ENCODE results near the gene OR1N2.
"Not testable (repeated sequence)": the region's sequence is repeated elsewhere in the genome, so short reads cannot be mapped to it uniquely, and the experiment has no call there.

Gene OR1N2, protein sequence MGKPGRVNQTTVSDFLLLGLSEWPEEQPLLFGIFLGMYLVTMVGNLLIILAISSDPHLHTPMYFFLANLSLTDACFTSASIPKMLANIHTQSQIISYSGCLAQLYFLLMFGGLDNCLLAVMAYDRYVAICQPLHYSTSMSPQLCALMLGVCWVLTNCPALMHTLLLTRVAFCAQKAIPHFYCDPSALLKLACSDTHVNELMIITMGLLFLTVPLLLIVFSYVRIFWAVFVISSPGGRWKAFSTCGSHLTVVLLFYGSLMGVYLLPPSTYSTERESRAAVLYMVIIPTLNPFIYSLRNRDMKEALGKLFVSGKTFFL

DNA sequence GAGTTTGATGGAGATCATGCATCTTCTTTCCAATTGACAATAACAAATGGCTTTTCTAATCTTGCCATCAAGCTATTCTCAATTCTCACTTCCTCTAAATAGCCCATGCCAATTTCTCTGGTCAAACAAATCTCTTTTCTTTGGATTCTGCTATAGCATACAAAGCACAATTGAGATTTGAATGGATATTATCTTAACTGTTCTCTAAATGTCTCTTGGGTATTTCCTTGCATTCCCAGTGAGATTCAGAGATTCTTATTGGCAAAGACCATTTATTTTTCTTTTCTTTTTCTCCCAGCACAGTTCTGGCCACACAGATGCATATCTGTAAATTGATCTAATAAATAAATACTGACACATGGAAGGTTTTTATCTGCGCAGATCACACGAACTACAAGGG lies at the start of gene OR1N2:
OR1N2 (plus strand) TSS at position 301 of the 400 bp plus-strand sequence. CDS start 100 bp downstream, outside the sequence.
- DNase-seq = no peak

DNA sequence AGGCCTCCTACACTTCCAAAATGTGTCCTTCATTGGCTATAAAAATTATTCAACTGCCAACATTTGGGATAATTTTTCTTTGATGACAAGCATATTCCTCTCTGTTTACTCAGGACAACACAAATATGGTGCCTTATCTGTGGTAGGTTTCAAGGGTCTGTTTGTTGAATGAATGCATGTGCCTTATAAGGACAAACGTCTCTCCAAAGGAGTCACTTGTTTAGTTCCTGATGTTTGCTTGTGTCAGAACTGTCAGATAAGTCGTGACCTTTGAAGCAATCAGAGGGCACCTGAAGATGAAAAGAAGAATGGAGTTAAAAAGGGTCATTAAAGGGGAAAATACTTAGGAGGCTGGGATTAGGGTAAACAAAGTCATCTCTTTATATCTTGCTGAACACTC lies 45.9 kb upstream of the OR1N2 start:
- DNase-seq = no peak

DNA sequence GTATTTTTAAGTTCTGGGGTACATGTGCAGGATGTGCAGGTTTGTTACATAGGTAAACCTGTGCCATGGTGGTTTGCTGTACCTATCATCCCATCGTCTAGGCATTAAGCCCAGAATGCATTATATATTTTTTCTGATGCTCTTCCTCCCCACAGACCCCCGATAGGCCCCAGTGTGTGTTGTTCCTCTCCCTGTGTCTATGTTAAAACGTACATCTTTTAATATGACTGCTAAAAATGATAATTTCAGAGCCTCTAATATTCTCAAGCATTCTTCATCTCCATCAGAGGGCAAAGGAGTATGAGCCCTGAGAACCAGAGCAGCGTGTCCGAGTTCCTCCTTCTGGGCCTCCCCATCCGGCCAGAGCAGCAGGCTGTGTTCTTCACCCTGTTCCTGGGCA lies 42.4 kb upstream of the OR1N2 start, which contains the start of gene OR1J2:
OR1J2 (plus strand) TSS at position 301 of the 400 bp plus-strand sequence; CDS start at position 301, 0 bp downstream.
- no peak for DNase-seq

DNA sequence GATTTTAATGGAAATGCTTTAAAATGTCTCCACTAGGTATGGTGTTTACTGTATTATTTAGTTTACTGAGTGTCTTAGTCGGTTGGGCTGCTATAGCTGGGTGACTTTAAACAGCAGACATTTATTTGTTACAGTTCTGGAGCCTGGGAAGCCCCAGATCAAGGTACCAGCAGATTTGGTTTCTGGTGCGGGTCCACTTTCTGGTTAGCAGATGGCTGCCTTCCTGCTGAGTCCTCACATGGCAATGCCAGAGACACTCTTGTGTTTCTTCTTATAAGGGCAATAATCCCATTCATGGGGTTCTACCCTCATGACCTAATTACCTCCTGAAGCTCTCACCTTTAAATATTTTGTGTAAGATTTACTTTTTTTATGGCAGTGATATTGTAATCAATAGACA lies 34.7 kb upstream of the OR1N2 start:
- DNase-seq = no peak

DNA sequence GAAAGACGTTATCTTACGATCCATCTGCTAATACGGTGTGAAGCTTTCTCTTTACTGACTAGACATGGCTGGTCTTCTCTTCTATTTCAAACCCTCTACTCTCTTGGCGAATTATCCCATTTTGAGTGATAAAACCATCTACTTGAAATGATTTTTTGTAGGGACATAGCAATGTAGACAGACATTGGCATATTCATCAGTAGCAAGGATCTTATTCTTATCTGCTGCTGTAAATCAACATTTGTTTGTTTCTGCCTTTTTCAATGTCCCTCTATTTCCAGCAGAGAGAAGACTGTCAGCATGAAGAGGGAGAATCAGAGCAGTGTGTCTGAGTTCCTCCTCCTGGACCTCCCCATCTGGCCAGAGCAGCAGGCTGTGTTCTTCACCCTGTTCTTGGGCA lies 34.1 kb upstream of the OR1N2 start, which contains the start of gene OR1J4:
OR1J4 (plus strand) TSS at position 301 of the 400 bp plus-strand sequence; CDS start at position 301, 0 bp downstream.
- DNase-seq = no peak

DNA sequence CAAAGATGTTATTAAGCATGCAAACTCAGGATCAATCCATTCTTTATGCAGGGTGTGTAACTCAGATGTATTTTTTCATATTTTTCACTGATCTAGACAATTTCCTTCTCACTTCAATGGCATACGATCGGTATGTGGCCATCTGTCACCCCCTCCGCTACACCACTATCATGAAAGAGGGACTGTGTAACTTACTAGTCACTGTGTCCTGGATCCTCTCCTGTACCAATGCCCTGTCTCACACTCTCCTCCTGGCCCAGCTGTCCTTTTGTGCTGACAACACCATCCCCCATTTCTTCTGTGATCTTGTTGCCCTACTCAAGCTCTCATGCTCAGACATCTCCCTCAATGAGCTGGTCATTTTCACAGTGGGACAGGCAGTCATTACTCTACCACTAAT lies 33.5 kb upstream of the OR1N2 start:
- DNase-seq = no peak

DNA sequence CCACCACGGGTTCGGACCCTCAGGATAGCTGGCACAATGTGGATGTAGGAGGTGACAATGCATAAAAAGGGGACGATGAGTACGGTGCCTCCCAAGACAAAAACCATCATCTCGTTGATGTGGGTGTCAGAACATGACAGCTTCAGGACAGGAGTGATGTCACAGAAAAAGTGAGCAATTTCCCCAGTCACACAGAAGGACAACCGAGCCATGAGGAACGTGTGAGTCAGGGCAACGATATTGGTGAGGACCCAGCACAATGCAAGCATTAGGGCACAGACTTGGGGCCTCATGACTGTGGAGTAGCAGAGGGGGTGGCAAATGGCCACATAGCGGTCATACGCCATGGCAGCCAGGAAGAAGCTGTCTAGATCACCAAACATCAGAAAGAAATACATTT lies 26.3 kb upstream of the OR1N2 start:
- no peak for DNase-seq

DNA sequence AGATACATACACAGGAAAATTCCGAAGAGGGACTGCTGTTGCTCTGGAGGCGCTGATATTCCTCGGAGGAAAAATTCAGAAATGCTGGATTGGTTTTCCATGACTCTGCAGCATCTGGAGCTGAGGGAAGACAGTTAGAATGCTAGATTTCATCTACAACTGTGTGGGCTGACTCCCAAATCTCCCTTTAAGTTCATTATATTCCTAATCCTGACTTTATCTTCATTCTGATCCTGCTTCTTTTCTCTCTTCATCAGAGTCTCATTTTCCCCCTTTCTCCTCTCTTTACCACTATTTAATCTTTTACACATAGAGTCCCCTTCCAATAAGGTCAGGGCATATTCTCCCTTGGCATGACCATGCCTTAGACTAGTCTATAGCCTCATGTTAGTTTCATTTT lies 25.7 kb upstream of the OR1N2 start, which contains the start of gene OR1N1:
OR1N1 (minus strand) TSS at position 101 of the 400 bp plus-strand sequence; CDS start at position 101, 0 bp downstream.
- DNase-seq = no peak

DNA sequence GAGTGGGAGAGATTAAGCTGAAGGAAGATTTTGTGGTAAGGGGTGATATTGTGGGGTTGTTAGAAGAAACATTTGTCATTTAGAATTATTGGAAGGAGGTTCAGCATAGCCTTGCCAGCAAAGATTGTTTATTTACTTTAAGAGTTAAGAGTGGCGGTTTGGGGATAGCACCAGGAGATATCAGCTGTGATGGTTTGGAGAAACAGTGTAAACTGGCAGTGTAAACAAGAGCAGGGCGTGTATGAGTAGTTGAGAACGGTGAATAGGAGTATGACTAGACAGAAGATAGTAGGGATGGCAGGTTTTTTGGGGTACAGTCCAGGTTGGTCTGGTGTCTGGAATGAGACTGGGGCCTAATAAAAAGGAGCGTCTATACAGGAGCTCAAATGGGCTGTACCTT lies 21.8 kb upstream of the OR1N2 start:
- not testable (repeated sequence) for DNase-seq

DNA sequence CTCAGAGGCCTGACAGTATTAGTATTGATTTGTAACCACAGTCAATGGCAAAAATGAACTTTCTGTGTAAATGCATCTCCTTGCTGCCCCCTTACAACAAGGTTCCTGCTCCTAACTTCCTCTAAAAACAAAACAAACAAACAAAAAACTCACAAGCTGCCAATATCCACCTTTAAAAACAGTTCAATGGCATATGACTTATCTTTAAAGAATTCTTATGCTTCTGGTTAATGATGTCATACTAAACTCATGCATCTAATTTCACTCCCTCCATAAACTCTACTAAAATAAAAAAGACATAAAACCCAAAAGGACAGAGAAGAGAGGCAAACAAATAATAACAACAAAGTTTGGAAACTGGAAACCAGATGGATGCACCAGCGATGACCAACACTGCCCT lies 16.8 kb upstream of the OR1N2 start:
- no peak for DNase-seq

DNA sequence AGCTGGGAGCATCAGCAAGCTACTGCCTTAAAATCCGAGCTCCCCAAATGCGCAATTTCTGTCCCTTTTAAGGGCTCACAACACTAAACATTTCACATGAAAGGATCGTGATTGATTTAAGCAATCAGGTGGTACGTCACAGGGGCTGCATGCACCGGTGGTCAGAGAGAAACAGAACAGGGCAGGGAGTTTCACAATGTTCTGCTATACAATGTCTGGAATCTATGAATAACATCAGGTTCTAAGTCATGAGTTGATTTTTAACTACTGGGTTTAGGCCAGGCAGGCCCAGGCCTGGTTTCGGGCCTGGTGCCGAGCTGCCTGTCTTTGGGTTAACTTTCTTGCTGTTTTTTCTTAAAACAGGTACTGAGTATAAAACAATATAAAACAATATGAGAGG lies 15.8 kb upstream of the OR1N2 start:
- DNase-seq = not testable (repeated sequence)

DNA sequence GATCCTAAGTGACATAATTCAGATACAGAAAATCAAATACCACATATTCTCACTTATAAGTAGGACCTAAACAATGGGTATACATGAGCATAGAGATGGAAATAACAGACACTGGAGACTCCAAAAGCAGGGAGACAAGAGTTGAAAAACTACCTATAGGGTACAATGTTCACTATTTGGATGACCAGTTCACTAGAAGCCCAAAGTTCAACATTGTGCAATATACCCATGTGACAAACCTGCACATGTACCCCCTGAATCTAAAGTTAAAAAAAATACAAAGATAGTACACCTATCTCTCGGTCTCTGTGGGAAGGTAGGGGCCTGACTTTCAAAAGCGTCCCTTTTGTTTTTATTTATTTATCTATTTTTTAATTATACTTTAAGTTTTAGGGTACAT lies 14.2 kb upstream of the OR1N2 start:
- DNase-seq = no peak

DNA sequence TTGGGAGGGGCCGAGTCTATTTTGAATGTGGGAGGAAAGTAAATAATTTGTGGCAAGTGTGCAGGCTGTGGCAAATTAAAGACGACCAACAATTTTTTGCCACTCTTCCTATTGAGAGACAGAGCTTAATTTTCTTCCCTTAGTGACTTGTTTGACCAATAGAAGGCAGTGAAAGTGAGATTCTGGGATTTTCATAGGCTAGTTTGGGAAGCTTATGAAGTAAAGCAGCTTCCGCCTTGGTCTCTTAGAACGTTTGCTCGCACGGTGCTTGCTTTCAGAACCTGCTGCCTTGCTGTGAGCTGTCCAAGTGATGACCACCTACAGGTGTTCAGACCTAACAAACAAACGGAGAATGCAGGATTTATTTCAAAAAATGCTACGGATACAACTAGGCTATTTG lies 6.7 kb upstream of the OR1N2 start:
- DNase-seq = no peak

DNA sequence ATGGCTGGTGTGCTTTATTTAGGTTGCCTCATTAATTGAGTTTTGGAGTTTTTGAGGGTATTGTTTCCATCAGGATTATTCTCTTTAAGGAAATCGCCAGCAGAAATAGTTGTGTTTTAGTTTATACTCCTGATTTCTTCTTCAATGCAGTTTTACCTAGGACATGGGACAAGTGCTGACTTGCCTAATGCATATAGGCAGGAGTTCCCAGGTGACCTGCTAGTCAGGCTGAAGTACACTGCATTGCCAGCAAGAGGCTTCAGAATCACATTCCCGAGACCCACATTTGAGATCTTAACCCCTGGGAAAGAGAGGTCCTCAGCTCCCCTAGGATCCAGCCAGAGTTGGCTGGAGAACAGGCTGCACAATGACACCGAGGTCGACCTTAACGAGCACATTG lies 1.5 kb upstream of the OR1N2 start:
- DNase-seq = no peak

DNA sequence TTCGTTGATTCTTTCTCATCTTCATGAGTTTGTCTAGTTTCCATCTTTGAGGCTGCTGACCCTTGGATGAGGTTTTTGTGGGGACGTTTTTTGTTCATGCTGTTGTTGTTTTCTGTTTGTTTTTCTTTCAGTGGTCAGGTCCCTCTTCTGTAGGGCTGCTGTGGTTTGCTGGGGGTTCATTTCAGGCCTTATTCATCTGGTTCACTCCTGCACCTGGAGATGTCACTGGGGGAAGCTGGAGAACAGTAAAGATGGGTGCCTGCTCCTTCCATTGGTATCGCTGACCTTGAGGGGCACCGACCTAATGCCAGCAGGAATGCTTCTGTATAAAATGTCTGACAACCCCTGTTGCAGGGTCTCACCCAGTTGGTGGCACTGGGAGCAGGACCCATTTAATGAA lies 8.5 kb downstream of the OR1N2 start:
- DNase-seq = no peak

DNA sequence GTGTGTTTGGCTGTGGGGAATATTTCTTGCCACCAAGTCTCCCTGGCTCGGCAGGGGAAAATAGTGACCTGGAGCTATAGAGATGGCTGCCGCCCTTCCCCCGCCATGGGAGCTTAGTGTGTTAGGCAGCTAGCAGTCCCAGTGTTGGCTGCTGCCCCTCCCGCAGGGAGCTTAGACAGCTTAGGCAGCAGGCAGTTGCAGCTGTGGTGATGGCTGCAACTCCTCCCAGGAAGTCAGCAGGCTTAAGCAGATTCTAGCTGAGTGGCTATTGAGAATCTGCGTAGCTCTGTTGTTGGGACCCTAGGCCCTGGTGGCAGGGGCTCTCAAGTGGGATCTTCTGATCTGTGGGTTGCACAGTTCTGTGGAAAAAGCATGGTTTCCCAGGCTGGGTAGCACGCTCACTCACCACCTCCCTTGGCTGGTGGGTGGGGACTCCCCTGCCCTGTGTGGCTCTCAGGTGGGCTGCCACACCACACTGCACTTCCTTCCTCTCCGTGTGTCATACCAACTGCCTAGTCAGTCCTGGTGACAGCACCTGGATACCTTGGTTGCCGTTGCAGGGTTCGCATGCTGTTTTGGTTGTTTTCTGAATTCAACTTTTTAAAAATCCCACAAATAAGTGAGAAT lies 9.3 kb downstream of the OR1N2 start:
- no peak for DNase-seq

DNA sequence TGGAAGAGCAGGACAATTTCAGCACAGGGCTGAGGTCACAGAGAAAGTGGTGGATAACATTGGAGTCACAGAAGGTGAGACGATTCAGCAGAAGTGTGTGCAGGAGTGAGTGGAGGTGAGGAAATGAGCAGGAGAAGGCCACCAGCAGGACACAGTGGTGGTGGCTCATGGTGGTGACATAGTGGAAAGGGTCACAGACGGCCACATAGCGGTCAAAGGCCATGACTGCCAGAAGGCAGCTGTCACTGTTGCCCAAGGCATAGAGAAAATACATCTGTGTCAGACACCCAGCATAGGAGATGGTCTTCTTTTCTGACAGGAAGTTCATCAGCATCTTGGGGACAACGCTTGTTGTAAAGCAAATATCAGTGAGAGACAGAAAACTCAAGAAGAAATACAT lies 15.0 kb downstream of the OR1N2 start:
- DNase-seq = no peak

DNA sequence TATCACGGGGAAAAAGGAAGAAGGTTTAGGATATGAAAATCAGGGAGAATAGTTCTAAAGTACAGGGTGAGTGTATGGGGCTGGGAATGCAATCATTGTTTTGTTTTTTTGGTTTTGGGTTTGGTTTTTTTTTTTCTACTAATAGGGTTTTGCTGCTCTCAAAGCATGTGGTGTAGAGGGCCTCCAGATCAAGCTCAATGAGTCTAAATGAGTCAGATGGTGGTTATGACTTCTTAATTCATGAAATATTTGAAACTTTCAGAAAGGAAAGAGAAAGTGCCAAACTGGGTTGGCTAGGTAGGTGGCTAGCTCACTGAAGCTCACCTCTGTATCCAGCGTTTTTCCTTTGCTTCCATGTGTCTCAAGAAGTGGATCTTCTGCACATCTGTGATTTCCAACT lies 19.5 kb downstream of the OR1N2 start:
- DNase-seq = no peak

DNA sequence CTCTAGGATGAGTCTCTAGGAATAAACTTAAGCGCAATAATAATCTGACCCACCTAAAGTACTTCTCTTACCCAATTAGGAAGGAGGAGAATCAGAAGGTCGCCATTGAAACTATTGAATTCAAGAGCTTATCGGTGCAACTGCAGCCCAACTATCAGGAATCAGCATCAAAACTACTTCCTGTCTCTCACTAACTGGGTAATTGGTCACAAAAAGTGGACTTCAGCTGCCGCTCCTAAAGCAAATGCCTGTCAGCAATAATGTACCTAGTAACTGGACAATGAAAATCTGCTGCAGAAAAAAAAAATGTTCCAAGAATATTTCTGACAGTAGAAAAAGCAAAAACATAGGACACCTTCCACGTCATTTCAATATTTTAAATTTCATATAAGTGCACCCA lies 27.0 kb downstream of the OR1N2 start:
- DNase-seq = no peak

DNA sequence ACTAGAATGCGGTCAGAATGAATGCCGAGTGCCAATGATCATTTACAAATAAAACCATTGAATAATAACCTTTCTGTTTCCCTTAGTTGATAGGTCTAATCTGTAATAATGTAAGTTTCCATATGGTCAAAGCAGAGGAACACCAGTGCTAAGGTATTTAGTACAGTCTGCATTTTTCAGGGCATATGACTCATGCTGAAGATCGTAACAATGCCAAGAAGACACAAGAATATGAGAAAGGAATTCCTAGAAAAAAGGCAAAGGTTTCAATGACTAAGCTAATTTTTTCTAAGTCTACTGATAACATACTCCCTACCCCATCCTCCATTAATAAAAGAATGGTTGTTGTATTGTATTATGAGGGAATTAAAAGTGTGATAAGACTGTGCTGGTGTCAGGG lies 27.4 kb downstream of the OR1N2 start:
- DNase-seq = no peak

DNA sequence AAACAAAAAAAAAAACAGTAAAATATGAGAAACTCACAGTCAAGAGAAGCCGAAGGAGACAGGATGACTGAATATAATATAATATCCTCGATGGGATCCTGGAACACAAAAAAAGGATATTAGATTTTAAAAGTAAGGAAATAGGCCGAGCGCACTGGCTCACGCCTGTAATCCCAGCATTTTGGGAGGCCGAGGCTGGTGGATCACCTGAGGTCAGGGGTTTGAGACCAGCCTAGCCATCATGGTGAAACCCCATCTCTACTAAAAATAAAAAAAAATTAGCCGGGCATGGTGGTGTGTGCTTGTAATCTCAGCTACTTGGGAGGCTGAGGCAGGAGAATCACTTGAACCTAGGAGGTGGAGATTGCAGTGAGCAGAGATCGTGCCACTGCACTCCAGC lies 30.4 kb downstream of the OR1N2 start, which contains the start of gene OR1L8:
OR1L8 (minus strand) TSS at position 101 of the 400 bp plus-strand sequence. CDS start 14,907 bp downstream, outside the sequence.
- not testable (repeated sequence) for DNase-seq

Measured in hypothalamus (tissue), 51 donors.